Body of pancreas (tissue), 4 donors: ENCODE results near the gene PCBP3. TPM values are rescaled to one million over a fixed set of nuclear protein-coding genes. Genes with fewer than 3 reads are reported as not detected.

Source experiments
- ATAC-seq: fragments of 150-250 bp; one replicate; pipeline ENCODE4 v1.9.1; 2016
- DNase-seq, 4 donors: peaks; one replicate each; pipeline ENCODE4 v3.0.0-alpha.2; 2019
- H3K27ac ChIP-seq, 4 donors: fragments of 200-600 bp; sonication (generic); 1 replicate in 3 of 4; 2 replicates in 1 of 4; pipeline versions ENCODE4 v1.5.1 to v1.6.1; 2016 to 2019; ENCODE audit warnings: mild to moderate bottlenecking in 1 of 4, mixed read lengths in 1 of 4, moderate library complexity in 1 of 4
- H3K27me3 ChIP-seq, 2 donors: fragments of 200-600 bp; sonication (generic); one replicate each; pipeline ENCODE4 v1.6.0; 2016; ENCODE audit warnings: mild to moderate bottlenecking in 1 of 2
- H3K36me3 ChIP-seq, 2 donors: fragments of 200-600 bp; sonication (generic); replicated peaks in 1 of 2; 2 replicates each; pipeline ENCODE4 v1.5.1; 2016; ENCODE audit warnings: low read depth in 2 of 2; ENCODE audit not compliant: insufficient read depth in 1 of 2
- H3K4me1 ChIP-seq: fragments of 200-600 bp; sonication (generic); one replicate; pipeline ENCODE4 v1.6.0; 2016
- H3K4me3 ChIP-seq, 2 donors: fragments of 200-600 bp; sonication (generic); 1 replicate in 1 of 2; 2 replicates in 1 of 2; pipeline ENCODE4 v1.5.1; 2016 to 2019
- H3K9me3 ChIP-seq, 3 donors: fragments of 200-600 bp; sonication (generic); 1 replicate in 2 of 3; 2 replicates in 1 of 3; pipeline ENCODE4 v1.5.1; 2016
- POLR2A ChIP-seq, 3 donors: fragments of 450-650 bp; IDR thresholded peaks; one replicate each; pipeline ENCODE4 v1.6.1; 2016; ENCODE audit warnings: antibody characterized with exemption in 3 of 3, mild to moderate bottlenecking in 2 of 3
- WGBS, 2 donors: methylation state at CpG; one replicate each; pipeline ENCODE4 v1.1.5; 2017; 5-methylcytosine and 5-hydroxymethylcytosine counted together
- intact Hi-C: fragments of 100-400 bp; cut with DNase I; formaldehyde crosslinking; loops from one replicate; pipeline ENCODE4 v1.15.1; 2023
- total RNA-seq, 2 donors: library from RNA; depleted of rRNA; stranded (reverse); fragments of >200 nt; gene quantifications; one replicate each; pipeline ENCODE4 v1.1.0, GENCODE V29; 2016
- TF ChIP-seq, protein P1 (sequence below), 7 experiments: fragments of 450-650 bp in 4 of 7; fragments of 200-600 bp in 3 of 7; sonication (generic) in 3 of 7; IDR thresholded peaks; one replicate each; pipeline ENCODE4 v1.5.1; 2016 to 2019; ENCODE audit warnings: antibody characterized with exemption in 7 of 7

PCBP3 gene
- total RNA-seq, 2 donors from 2014 or later, result 1.3 to 4.6 TPM

DNA sequence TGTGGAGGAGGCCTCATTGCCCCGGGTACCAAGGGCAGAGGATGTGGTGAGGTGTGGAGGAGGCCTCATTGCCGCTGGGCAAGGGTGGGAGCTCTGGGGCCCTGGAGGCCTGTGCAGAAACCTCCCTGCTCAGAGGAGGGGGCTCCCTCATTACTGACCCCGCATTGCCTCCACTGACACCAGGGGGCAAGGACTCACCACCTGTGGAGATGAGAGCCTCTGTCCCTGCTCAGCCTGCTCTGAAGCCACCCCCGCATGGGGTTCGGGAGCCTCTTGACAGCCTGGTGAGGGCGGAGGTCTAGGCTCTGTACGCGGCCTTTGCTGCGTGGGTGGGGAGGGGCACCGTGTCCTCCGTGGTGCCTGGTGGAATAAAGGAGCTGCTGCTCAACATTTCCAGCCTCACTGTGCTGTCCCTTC lies 243.1 kb downstream of the PCBP3 start:
- TF ChIP-seq, protein P1, sequence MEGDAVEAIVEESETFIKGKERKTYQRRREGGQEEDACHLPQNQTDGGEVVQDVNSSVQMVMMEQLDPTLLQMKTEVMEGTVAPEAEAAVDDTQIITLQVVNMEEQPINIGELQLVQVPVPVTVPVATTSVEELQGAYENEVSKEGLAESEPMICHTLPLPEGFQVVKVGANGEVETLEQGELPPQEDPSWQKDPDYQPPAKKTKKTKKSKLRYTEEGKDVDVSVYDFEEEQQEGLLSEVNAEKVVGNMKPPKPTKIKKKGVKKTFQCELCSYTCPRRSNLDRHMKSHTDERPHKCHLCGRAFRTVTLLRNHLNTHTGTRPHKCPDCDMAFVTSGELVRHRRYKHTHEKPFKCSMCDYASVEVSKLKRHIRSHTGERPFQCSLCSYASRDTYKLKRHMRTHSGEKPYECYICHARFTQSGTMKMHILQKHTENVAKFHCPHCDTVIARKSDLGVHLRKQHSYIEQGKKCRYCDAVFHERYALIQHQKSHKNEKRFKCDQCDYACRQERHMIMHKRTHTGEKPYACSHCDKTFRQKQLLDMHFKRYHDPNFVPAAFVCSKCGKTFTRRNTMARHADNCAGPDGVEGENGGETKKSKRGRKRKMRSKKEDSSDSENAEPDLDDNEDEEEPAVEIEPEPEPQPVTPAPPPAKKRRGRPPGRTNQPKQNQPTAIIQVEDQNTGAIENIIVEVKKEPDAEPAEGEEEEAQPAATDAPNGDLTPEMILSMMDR (IDR thresholded peaks at IDR 0.05), result no peak
- no peak for TF ChIP-seq POLR2A (IDR thresholded peaks at IDR 0.05)
- H3K4me3 ChIP-seq, result no peak overlapping the region
- ATAC-seq, result no peak
- no peaks in the 10 kb centered on the region for H3K27me3 ChIP-seq
- no peak for DNase-seq
- 73 to 76% methylated on average over 5 to 10 of the region's 11 CpGs for WGBS, 2 donors
- intact Hi-C loops, result no loop called here
- H3K4me1 ChIP-seq, result no peaks in the 10 kb centered on the region
- no peaks in the 10 kb centered on the region for H3K36me3 ChIP-seq
- no peak overlapping the region for H3K27ac ChIP-seq
- H3K9me3 ChIP-seq, result no peaks in the 10 kb centered on the region

- H3K4me1 ChIP-seq, result no peaks in the 10 kb centered on the region
- no peak overlapping the region for H3K27ac ChIP-seq
- intact Hi-C loops, result no loop called here
- 83 to 86% methylated on average over 3 to 6 of the region's 6 CpGs for WGBS, 2 donors
- no peaks in the 10 kb centered on the region for H3K9me3 ChIP-seq
- ATAC-seq (no peak), DNase-seq (no peak)
- no peaks in the 10 kb centered on the region for H3K27me3 ChIP-seq
- TF ChIP-seq, protein P1 (IDR thresholded peaks at IDR 0.05), result no peak
- no peak for TF ChIP-seq POLR2A (IDR thresholded peaks at IDR 0.05)
- H3K36me3 ChIP-seq, result no peaks in the 10 kb centered on the region
- H3K4me3 ChIP-seq, result no peak overlapping the region
These were observed 243.6 kb downstream of the PCBP3 start for GRCh38 chr21:45887120-45887611.

DNA sequence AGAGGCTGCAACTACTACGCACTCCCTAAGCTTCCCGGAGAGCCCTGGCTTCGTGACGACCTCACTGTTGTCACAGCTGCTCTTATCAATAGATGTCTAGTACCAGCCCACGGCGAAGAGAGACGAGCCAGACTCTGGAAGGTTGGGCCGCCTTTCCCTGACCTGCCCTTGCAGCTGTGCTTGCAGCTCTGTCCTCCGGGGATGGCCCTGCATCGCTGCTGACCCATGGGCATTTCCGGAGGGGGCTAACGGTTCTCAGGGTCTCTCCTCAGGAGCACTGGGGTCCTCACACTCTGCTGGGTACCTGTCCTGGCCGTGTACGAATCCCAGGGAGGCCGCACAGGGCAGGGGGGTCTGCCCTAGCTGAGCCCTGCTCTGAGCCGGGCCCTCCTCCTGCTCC lies 244.3 kb downstream of the PCBP3 start:
- no peak for DNase-seq
- no peaks in the 10 kb centered on the region for H3K27me3 ChIP-seq
- no peak overlapping the region for H3K4me3 ChIP-seq
- 41 to 45% methylated on average over 8 to 16 of the region's 16 CpGs for WGBS, 2 donors
- no peaks in the 10 kb centered on the region for H3K4me1 ChIP-seq
- H3K36me3 ChIP-seq, result no peaks in the 10 kb centered on the region
- H3K27ac ChIP-seq, result no peak overlapping the region
- TF ChIP-seq, protein P1 (IDR thresholded peaks at IDR 0.05), result no peak
- TF ChIP-seq POLR2A (IDR thresholded peaks at IDR 0.05), result no peak
- intact Hi-C loops, result no loop called here
- H3K9me3 ChIP-seq, result no peaks in the 10 kb centered on the region
- no peak for ATAC-seq

DNA sequence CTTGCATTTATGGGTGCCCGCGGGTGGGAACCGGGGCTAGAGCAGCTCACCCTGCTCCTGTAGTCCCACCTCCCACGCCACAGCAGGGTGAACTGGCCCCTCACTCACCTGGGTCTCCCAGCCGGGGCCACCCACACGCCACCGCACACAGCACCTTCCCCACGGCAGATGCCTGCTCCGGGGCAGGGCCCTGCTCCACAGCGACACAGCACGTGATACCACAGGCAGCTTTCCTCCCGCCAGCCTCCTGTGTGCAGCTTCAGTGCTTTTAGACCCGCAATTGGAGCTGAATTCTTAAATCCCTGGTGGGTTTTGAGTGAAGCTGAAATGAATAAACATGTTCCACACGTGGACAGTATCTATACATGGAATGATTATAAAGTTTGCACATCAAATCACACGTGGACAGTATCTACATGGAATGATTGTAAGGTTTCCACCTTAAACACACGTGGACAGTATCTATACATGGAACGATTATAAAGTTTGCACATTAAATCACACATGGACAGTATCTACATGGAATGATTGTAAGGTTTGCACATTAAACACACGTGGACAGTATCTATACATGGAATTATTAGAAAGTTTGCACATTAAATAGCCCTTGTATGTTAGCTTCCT lies 245.0 kb downstream of the PCBP3 start:
- 46 to 68% methylated on average over 9 to 18 of the region's 18 CpGs for WGBS, 2 donors
- no peak for ATAC-seq
- H3K4me1 ChIP-seq, result no peaks in the 10 kb centered on the region

More for the DNA sequence above, 245.0 kb downstream of the PCBP3 start:
- TF ChIP-seq, protein P1 (IDR thresholded peaks at IDR 0.05), result no peak
- no peak for TF ChIP-seq POLR2A (IDR thresholded peaks at IDR 0.05)
- no peaks in the 10 kb centered on the region for H3K27me3 ChIP-seq
- no peaks in the 10 kb centered on the region for H3K9me3 ChIP-seq
- intact Hi-C loops, result no loop called here
- no peak for DNase-seq
- no peak overlapping the region for H3K27ac ChIP-seq
- no peaks in the 10 kb centered on the region for H3K36me3 ChIP-seq
- H3K4me3 ChIP-seq, result no peak overlapping the region
